Dedifferentiated amniotic fluid mesenchymal stem cell (primary cell): Measurements from ENCODE around the gene OR14A16.

Experiments
- DNase-seq: peaks from one replicate; pipeline ENCODE4 v3.0.0-alpha.2; 2016; ENCODE audit errors: extremely low spot score

Gene OR14A16

DNA sequence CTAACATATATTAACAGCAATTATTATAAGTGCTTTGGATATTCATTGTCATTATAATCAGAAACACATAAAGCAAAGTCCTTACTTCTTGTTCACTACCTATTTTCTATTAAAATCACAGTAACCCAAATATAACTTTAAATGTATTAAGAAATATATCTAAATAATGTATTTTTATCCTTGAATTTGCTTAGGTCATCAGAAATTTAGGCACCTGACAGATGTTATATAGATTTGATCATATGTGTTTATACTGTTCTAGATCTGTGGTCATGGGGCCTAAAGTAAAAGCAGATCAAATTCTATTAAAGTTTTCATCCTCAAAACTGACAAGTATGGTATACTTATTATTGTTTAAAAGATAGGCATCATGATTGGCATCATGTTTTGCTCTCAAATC, 54.3 kb downstream of the OR14A16 start:
- no peak for DNase-seq
